Body of pancreas (tissue), 4 donors: ENCODE results near the gene NOTCH4. TPM values are rescaled to one million over a fixed set of nuclear protein-coding genes. Genes with fewer than 3 reads are reported as not detected.

Experiments
- ATAC-seq: fragments of 150-250 bp; one replicate; pipeline ENCODE4 v1.9.1; 2016
- DNase-seq, 4 donors: peaks; one replicate each; pipeline ENCODE4 v3.0.0-alpha.2; 2019
- H3K27ac ChIP-seq, 4 donors: fragments of 200-600 bp; sonication (generic); 1 replicate in 3 of 4; 2 replicates in 1 of 4; pipeline versions ENCODE4 v1.5.1 to v1.6.1; 2016 to 2019; ENCODE audit warnings: mild to moderate bottlenecking in 1 of 4, mixed read lengths in 1 of 4, moderate library complexity in 1 of 4
- H3K27me3 ChIP-seq, 2 donors: fragments of 200-600 bp; sonication (generic); one replicate each; pipeline ENCODE4 v1.6.0; 2016; ENCODE audit warnings: mild to moderate bottlenecking in 1 of 2
- H3K36me3 ChIP-seq, 2 donors: fragments of 200-600 bp; sonication (generic); replicated peaks in 1 of 2; 2 replicates each; pipeline ENCODE4 v1.5.1; 2016; ENCODE audit warnings: low read depth in 2 of 2; ENCODE audit not compliant: insufficient read depth in 1 of 2
- H3K4me1 ChIP-seq: fragments of 200-600 bp; sonication (generic); one replicate; pipeline ENCODE4 v1.6.0; 2016
- H3K4me3 ChIP-seq, 2 donors: fragments of 200-600 bp; sonication (generic); 1 replicate in 1 of 2; 2 replicates in 1 of 2; pipeline ENCODE4 v1.5.1; 2016 to 2019
- H3K9me3 ChIP-seq, 3 donors: fragments of 200-600 bp; sonication (generic); 1 replicate in 2 of 3; 2 replicates in 1 of 3; pipeline ENCODE4 v1.5.1; 2016
- POLR2A ChIP-seq, 3 donors: fragments of 450-650 bp; IDR thresholded peaks; one replicate each; pipeline ENCODE4 v1.6.1; 2016; ENCODE audit warnings: antibody characterized with exemption in 3 of 3, mild to moderate bottlenecking in 2 of 3
- WGBS, 2 donors: methylation state at CpG; one replicate each; pipeline ENCODE4 v1.1.5; 2017; 5-methylcytosine and 5-hydroxymethylcytosine counted together
- intact Hi-C: fragments of 100-400 bp; cut with DNase I; formaldehyde crosslinking; loops from one replicate; pipeline ENCODE4 v1.15.1; 2023
- total RNA-seq, 2 donors: library from RNA; depleted of rRNA; stranded (reverse); fragments of >200 nt; gene quantifications; one replicate each; pipeline ENCODE4 v1.1.0, GENCODE V29; 2016
- TF ChIP-seq, protein P1 (sequence below), 7 experiments: fragments of 450-650 bp in 4 of 7; fragments of 200-600 bp in 3 of 7; sonication (generic) in 3 of 7; IDR thresholded peaks; one replicate each; pipeline ENCODE4 v1.5.1; 2016 to 2019; ENCODE audit warnings: antibody characterized with exemption in 7 of 7

NOTCH4 gene
- total RNA-seq, 2 donors from 2014 or later, result 10.6 to 48.1 TPM

DNA sequence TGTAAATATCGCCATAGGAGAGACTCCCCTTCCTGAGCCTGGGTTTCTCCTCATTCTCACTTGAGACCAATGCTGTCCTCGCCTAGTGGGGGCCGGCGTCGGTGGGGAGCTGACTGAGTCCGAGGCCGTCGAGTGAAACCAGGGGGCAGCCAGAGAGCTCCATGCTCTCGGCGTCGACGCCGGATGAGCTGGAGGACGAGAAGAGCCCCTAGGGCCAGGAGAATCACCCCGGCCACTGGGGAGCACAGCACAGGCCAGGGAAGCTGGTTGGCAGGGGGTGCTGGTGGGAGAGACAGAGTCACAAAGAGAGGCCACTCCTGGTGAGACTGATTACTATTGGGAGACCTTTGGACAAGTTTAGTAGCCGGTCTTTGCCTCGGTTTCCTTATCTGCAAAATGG lies 25.0 kb downstream of the NOTCH4 start:
- TF ChIP-seq, protein P1, sequence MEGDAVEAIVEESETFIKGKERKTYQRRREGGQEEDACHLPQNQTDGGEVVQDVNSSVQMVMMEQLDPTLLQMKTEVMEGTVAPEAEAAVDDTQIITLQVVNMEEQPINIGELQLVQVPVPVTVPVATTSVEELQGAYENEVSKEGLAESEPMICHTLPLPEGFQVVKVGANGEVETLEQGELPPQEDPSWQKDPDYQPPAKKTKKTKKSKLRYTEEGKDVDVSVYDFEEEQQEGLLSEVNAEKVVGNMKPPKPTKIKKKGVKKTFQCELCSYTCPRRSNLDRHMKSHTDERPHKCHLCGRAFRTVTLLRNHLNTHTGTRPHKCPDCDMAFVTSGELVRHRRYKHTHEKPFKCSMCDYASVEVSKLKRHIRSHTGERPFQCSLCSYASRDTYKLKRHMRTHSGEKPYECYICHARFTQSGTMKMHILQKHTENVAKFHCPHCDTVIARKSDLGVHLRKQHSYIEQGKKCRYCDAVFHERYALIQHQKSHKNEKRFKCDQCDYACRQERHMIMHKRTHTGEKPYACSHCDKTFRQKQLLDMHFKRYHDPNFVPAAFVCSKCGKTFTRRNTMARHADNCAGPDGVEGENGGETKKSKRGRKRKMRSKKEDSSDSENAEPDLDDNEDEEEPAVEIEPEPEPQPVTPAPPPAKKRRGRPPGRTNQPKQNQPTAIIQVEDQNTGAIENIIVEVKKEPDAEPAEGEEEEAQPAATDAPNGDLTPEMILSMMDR (IDR thresholded peaks at IDR 0.05), result no peak
- no peak for TF ChIP-seq POLR2A (IDR thresholded peaks at IDR 0.05)
- no peak for ATAC-seq
- H3K27ac ChIP-seq, result no peak overlapping the region
- no peak overlapping the region for H3K4me3 ChIP-seq
- H3K36me3 ChIP-seq, result no peaks in the 10 kb centered on the region
- no peaks in the 10 kb centered on the region for H3K9me3 ChIP-seq
- 68 to 79% methylated on average over 13 to 17 of the region's 17 CpGs for WGBS, 2 donors
- DNase-seq, result no peak
- intact Hi-C loops, result no loop called here
- H3K27me3 ChIP-seq, result no peaks in the 10 kb centered on the region
- H3K4me1 ChIP-seq, result peaks cover 20% of the 10 kb centered on the region

DNA sequence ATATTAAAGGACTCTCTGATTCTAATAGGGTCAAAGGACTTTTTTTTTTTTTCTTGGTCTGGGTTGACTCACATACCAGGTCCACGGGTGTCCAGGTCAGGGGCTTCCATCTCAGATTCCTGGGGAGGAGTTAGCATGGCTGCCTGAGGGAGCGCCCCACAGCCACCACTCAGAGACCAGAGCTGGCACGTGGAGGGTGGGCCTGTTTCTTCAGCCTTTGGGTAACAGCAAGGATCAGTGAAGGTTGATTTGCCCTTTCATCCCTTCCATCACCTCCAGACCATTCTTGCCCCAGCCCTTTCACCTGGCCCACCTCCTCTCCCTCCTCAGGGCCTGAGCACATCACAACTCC lies 25.5 kb downstream of the NOTCH4 start:
- ATAC-seq (no peak), DNase-seq (no peak)
- no peaks in the 10 kb centered on the region for H3K27me3 ChIP-seq
- intact Hi-C loops, result no loop called here
- H3K9me3 ChIP-seq, result no peaks in the 10 kb centered on the region
- H3K4me3 ChIP-seq, result no peak overlapping the region
- H3K36me3 ChIP-seq, result no peaks in the 10 kb centered on the region
- peaks cover 20% of the 10 kb centered on the region for H3K4me1 ChIP-seq
- 59 to 60% methylated on average over 3 of the region's 3 CpGs for WGBS, 2 donors
- H3K27ac ChIP-seq, result no peak overlapping the region
- TF ChIP-seq POLR2A (IDR thresholded peaks at IDR 0.05), result no peak
- TF ChIP-seq, protein P1 (IDR thresholded peaks at IDR 0.05), result no peak

DNA sequence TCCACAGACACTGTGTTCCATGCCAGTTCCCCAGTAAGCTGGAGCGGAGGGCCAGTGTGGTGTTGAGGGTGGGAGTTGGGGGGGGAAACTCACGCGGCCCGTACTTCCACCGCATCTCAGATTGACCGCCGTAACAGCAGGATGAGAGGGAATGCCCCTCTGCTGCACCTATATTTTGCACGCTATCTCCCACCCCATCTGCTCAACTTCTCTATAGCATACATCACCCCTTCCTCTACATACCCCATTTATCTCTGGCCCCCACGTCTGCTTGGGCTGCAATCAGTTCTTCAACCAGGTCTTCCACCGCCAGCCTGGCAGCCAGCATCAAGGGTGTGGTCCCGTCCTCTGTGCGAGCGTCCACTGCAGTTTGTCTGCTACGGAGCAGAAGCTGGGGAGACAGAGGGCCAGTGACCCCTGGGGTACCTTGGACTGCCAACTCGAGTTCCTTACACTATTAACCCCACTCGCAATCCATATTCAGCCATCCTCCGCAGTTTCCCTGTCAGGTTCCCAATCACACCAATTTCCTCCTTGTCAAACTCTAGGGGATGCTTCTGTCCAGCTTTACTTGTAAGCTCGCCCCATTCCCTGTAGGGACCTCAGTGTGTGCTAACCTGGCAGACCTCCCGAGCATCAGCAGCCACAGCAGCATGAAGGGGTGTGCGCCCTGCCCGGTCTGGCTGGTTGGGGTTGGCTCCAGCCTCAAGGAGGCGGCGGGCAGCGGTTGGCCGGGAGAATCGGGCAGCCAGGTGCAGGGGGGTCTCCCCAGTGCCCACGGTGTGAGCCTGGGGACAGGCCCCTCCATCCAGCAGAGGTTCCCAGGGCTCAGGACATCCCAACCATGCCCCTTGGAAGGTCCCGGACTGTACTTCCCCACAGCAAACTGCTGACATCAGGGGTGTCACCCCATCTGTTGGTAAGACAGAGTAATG lies 26.9 kb downstream of the NOTCH4 start:
- DNase-seq (peak in 1 of 4 donors; percentile 39), ATAC-seq (no peak)
- Histone ChIP-seq H3K9me3 (no peaks in the 10 kb centered on the region), H3K27ac (peak overlapping the region; percentile 95 to 100 (median 99)), H3K4me3 (peak overlapping the region in 1 of 2 donors; percentile 10), H3K27me3 (no peaks in the 10 kb centered on the region), H3K36me3 (no peaks in the 10 kb centered on the region), H3K4me1 (peaks cover 20% of the 10 kb centered on the region)
- 21 to 24% methylated on average over 20 to 27 of the region's 28 CpGs for WGBS, 2 donors
- TF ChIP-seq POLR2A (IDR thresholded peaks at IDR 0.05), result no peak
- TF ChIP-seq, protein P1 (IDR thresholded peaks at IDR 0.05), result no peak
- intact Hi-C loops, result no loop called here

DNA sequence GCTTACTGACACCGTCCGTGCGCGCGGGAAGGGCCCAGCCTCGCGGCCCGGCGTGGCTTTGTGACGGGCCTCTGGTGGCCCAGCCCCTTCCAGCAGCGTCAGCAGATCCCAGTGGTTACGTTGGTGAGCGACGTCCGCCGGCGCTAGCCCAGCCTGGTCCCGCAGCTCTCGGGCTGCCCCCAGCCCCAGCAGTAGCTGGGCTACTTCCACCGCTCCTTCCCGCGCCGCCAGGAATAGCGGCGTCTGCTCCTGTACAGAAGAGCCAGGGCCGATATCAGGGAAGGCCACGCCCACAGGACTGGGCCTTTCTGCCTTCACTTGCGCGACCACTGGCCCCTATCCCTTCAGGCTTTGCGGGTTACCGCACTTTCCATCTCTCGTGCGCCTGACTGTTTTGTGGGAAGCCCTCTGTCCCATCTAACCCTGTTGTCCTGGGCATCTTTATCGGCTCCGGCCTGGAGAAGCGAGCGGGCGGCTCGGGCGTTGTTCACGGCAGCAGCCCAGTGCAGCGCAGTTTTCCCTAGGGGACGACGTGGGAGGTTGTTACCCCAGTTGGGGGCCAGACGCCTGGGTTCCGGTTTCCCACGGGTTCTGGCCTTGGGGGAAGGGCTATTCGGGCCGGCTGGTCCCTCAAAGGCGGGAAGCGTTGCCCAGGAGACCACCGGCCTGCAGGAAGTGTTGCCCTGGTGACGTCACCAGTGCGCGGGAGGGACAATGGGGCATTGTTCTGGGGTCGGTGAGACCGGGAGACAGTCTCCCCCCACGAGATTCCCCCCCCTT lies 27.8 kb downstream of the NOTCH4 start:
- WGBS, 2 donors, result 0% methylated on average over 2 to 58 of the region's 58 CpGs
- H3K27ac ChIP-seq, result peak overlapping the region; percentile 95 to 100 (median 99)
- H3K9me3 ChIP-seq, result no peaks in the 10 kb centered on the region
- ATAC-seq, result peak; percentile 34
- intact Hi-C loops, result no loop called here
- DNase-seq, result peak; percentile 87 to 93 (median 90)
- no peaks in the 10 kb centered on the region for H3K36me3 ChIP-seq
- peak overlapping the region; percentile 10 to 61 for H3K4me3 ChIP-seq
- TF ChIP-seq, protein P1 (IDR thresholded peaks at IDR 0.05), result peak in 1 of 7 experiments; percentile 9
- TF ChIP-seq POLR2A (IDR thresholded peaks at IDR 0.05), result peak; percentile 97 to 99 (median 99)
- H3K4me1 ChIP-seq, result peaks cover 21% of the 10 kb centered on the region
- no peaks in the 10 kb centered on the region for H3K27me3 ChIP-seq
